GM23338 (cell line): Measurements from ENCODE around the gene UNC93A. TPM values are rescaled to one million over a fixed set of nuclear protein-coding genes. Genes with fewer than 3 reads are reported as not detected.

Experiments
- CREB1 ChIP-seq: fragments of 250-450 bp; sonication (Bioruptor Pico); IDR thresholded peaks from 2 replicates; pipeline ENCODE4 v1.5.0; 2020; ENCODE audit warnings: low read depth, mild to moderate bottlenecking, moderate library complexity
- EZH2 ChIP-seq: fragments of 200-600 bp; sonication (generic); IDR thresholded peaks from one replicate; pipeline ENCODE4 v1.8.0; 2017; ENCODE audit warnings: antibody characterized with exemption, mild to moderate bottlenecking, low read depth; ENCODE audit not compliant: unreplicated experiment
- EZH2phosphoT487 ChIP-seq: fragments of 200-600 bp; sonication (generic); IDR thresholded peaks from one replicate; pipeline ENCODE4 v1.8.1; 2018; ENCODE audit warnings: antibody characterized with exemption; ENCODE audit not compliant: unreplicated experiment
- NANOG ChIP-seq: IDR thresholded peaks from 2 replicates; pipeline ENCODE4 v1.6.1; 2016; ENCODE audit warnings: antibody characterized with exemption, borderline replicate concordance
- POLR2AphosphoS5 ChIP-seq: IDR thresholded peaks from 2 replicates; pipeline ENCODE4 v1.6.1; 2016; ENCODE audit warnings: antibody characterized with exemption, low read depth
- STAT1 ChIP-seq: IDR thresholded peaks from one replicate; pipeline ENCODE4 v1.6.1; 2016; ENCODE audit warnings: antibody characterized with exemption; ENCODE audit not compliant: unreplicated experiment
- ZNF114 ChIP-seq: fragments of 250-450 bp; sonication (Bioruptor Pico); IDR thresholded peaks from 2 replicates; pipeline ENCODE4 v1.5.0; 2020; ENCODE audit warnings: mild to moderate bottlenecking, moderate library complexity
- ZNF331 ChIP-seq: fragments of 250-450 bp; sonication (Bioruptor Pico); IDR thresholded peaks from 2 replicates; pipeline ENCODE4 v1.5.0; 2020; ENCODE audit warnings: low read depth, mild to moderate bottlenecking, moderate library complexity
- polyA plus RNA-seq: library from polyadenylated mRNA; unstranded; fragments of >200 nt; fragmentation: Nextera tagmentation; extraction: Ambion mirVana; gene quantifications from 2 replicates; pipeline ENCODE4 v1.2.1, GENCODE V29; 2016
- total RNA-seq: library from RNA; depleted of rRNA; stranded (reverse); fragments of >200 nt; shearing (Covaris generic); gene quantifications from 2 replicates; pipeline ENCODE4 v1.2.3, GENCODE V29; 2014
- TF ChIP-seq, protein P1 (sequence below): fragments of 250-450 bp; sonication (Bioruptor Pico); IDR thresholded peaks from 2 replicates; pipeline ENCODE4 v1.5.0; 2020; ENCODE audit warnings: mild to moderate bottlenecking, moderate library complexity
- TF ChIP-seq, protein P2 (sequence below): IDR thresholded peaks from 2 replicates; pipeline ENCODE4 v1.6.1; 2016; ENCODE audit warnings: antibody characterized with exemption
- TF ChIP-seq, protein P3 (sequence below), 2 experiments: fragments of 200-600 bp in 1 of 2; sonication (generic) in 1 of 2; conservative IDR thresholded peaks; 2 replicates each; pipeline versions ENCODE4 v1.5.1 to v1.6.1; 2016 to 2017; ENCODE audit warnings: antibody characterized with exemption in 2 of 2, low read depth in 2 of 2, mild to moderate bottlenecking in 2 of 2, moderate library complexity in 1 of 2

UNC93A gene
- total and polyA plus RNA-seq, 2 experiments from 2014 or later = 0.18 to 0.28 TPM

DNA sequence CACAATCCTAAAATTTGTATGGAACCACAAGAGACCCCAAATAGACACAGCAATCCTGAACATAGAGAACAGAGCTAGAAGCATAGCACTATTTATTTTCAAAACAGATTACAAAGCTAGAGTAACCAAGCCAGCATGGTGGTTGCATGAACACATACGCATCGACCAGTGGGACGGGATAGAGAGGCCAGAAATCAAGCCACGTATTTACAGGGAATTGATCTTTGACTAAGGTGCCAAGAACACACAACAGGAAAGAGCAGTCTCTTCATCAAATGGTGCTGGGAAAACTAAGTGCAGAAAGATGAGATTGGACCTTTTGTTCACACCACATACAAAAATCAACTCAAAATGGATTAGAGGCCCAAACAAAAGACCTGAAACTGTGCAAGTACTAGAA lies 54.8 kb downstream of the UNC93A start (continued):
- TF ChIP-seq, protein P1, sequence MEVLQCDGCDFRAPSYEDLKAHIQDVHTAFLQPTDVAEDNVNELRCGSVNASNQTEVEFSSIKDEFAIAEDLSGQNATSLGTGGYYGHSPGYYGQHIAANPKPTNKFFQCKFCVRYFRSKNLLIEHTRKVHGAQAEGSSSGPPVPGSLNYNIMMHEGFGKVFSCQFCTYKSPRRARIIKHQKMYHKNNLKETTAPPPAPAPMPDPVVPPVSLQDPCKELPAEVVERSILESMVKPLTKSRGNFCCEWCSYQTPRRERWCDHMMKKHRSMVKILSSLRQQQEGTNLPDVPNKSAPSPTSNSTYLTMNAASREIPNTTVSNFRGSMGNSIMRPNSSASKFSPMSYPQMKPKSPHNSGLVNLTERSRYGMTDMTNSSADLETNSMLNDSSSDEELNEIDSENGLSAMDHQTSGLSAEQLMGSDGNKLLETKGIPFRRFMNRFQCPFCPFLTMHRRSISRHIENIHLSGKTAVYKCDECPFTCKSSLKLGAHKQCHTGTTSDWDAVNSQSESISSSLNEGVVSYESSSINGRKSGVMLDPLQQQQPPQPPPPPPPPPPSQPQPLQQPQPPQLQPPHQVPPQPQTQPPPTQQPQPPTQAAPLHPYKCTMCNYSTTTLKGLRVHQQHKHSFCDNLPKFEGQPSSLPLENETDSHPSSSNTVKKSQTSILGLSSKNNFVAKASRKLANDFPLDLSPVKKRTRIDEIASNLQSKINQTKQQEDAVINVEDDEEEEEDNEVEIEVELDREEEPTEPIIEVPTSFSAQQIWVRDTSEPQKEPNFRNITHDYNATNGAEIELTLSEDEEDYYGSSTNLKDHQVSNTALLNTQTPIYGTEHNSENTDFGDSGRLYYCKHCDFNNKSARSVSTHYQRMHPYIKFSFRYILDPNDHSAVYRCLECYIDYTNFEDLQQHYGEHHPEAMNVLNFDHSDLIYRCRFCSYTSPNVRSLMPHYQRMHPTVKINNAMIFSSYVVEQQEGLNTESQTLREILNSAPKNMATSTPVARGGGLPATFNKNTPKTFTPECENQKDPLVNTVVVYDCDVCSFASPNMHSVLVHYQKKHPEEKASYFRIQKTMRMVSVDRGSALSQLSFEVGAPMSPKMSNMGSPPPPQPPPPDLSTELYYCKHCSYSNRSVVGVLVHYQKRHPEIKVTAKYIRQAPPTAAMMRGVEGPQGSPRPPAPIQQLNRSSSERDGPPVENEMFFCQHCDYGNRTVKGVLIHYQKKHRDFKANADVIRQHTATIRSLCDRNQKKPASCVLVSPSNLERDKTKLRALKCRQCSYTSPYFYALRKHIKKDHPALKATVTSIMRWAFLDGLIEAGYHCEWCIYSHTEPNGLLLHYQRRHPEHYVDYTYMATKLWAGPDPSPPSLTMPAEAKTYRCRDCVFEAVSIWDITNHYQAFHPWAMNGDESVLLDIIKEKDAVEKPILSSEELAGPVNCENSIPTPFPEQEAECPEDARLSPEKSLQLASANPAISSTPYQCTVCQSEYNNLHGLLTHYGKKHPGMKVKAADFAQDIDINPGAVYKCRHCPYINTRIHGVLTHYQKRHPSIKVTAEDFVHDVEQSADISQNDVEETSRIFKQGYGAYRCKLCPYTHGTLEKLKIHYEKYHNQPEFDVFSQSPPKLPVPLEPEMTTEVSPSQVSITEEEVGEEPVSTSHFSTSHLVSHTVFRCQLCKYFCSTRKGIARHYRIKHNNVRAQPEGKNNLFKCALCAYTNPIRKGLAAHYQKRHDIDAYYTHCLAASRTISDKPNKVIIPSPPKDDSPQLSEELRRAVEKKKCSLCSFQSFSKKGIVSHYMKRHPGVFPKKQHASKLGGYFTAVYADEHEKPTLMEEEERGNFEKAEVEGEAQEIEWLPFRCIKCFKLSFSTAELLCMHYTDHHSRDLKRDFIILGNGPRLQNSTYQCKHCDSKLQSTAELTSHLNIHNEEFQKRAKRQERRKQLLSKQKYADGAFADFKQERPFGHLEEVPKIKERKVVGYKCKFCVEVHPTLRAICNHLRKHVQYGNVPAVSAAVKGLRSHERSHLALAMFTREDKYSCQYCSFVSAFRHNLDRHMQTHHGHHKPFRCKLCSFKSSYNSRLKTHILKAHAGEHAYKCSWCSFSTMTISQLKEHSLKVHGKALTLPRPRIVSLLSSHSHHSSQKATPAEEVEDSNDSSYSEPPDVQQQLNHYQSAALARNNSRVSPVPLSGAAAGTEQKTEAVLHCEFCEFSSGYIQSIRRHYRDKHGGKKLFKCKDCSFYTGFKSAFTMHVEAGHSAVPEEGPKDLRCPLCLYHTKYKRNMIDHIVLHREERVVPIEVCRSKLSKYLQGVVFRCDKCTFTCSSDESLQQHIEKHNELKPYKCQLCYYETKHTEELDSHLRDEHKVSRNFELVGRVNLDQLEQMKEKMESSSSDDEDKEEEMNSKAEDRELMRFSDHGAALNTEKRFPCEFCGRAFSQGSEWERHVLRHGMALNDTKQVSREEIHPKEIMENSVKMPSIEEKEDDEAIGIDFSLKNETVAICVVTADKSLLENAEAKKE = no peak
- TF ChIP-seq ZNF114 (CRISPR knock-in tag) (no peak), CREB1 (CRISPR knock-in tag) (no peak), EZH2phosphoT487 (no peak), ZNF331 (CRISPR knock-in tag) (no peak), STAT1 (no peak), POLR2AphosphoS5 (no peak), NANOG (no peak), EZH2 (no peak)
- TF ChIP-seq, protein P2, sequence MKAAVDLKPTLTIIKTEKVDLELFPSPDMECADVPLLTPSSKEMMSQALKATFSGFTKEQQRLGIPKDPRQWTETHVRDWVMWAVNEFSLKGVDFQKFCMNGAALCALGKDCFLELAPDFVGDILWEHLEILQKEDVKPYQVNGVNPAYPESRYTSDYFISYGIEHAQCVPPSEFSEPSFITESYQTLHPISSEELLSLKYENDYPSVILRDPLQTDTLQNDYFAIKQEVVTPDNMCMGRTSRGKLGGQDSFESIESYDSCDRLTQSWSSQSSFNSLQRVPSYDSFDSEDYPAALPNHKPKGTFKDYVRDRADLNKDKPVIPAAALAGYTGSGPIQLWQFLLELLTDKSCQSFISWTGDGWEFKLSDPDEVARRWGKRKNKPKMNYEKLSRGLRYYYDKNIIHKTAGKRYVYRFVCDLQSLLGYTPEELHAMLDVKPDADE = no peak
- TF ChIP-seq, protein P3, sequence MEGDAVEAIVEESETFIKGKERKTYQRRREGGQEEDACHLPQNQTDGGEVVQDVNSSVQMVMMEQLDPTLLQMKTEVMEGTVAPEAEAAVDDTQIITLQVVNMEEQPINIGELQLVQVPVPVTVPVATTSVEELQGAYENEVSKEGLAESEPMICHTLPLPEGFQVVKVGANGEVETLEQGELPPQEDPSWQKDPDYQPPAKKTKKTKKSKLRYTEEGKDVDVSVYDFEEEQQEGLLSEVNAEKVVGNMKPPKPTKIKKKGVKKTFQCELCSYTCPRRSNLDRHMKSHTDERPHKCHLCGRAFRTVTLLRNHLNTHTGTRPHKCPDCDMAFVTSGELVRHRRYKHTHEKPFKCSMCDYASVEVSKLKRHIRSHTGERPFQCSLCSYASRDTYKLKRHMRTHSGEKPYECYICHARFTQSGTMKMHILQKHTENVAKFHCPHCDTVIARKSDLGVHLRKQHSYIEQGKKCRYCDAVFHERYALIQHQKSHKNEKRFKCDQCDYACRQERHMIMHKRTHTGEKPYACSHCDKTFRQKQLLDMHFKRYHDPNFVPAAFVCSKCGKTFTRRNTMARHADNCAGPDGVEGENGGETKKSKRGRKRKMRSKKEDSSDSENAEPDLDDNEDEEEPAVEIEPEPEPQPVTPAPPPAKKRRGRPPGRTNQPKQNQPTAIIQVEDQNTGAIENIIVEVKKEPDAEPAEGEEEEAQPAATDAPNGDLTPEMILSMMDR (conservative IDR thresholded peaks at IDR 0.05; ENCODE audit: low read depth in 2 of 2) = no peak
